Transverse colon (tissue), 3 donors: ENCODE results near the gene PTPRZ1.

Source experiments
- EP300 ChIP-seq: sonication (generic); formaldehyde crosslinking; IDR thresholded peaks from one replicate; pipeline ENCODE4 v1.6.1; 2017; ENCODE audit warnings: antibody characterized with exemption, low read depth
- TF ChIP-seq, protein P1 (sequence below), 5 experiments: fragments of 200-600 bp in 3 of 5; fragments of 450-650 bp in 2 of 5; sonication (generic) in 3 of 5; IDR thresholded peaks; 1 replicate in 2 of 5; 2 replicates in 3 of 5; pipeline ENCODE4 v1.5.1; 2016 to 2017; ENCODE audit warnings: antibody characterized with exemption in 5 of 5, inconsistent platforms in 3 of 5, mild to moderate bottlenecking in 2 of 5, moderate library complexity in 1 of 5

DNA sequence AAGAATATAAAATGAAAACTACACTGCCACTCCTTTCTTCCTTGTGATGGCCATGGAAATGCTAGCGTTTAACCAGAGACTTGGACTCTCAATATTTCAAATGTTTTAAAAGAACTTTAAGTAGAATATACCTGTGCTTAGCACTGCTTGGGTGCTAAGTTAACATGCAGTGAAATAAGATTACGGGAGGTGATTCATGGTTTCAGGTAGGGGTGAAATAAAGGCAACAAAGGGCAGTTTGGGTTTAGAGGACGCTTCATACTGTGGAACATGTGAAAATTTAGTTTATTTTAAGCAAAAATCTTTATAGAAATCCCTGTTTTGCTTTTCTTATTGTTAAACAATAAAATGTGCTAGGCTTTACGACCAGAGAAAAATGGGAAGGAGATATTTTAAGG lies 94.0 kb downstream of the PTPRZ1 start:
- TF ChIP-seq, protein P1, sequence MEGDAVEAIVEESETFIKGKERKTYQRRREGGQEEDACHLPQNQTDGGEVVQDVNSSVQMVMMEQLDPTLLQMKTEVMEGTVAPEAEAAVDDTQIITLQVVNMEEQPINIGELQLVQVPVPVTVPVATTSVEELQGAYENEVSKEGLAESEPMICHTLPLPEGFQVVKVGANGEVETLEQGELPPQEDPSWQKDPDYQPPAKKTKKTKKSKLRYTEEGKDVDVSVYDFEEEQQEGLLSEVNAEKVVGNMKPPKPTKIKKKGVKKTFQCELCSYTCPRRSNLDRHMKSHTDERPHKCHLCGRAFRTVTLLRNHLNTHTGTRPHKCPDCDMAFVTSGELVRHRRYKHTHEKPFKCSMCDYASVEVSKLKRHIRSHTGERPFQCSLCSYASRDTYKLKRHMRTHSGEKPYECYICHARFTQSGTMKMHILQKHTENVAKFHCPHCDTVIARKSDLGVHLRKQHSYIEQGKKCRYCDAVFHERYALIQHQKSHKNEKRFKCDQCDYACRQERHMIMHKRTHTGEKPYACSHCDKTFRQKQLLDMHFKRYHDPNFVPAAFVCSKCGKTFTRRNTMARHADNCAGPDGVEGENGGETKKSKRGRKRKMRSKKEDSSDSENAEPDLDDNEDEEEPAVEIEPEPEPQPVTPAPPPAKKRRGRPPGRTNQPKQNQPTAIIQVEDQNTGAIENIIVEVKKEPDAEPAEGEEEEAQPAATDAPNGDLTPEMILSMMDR (IDR thresholded peaks at IDR 0.05), result no peak
- no peak for TF ChIP-seq EP300
